Skin epidermis (tissue), 12 donors: Measurements from ENCODE around the gene LRCH2.
"Not testable (repeated sequence)": the region's sequence is repeated elsewhere in the genome, so short reads cannot be mapped to it uniquely, and the experiment has no call there.

Experiments
- H3K27ac ChIP-seq, 21 experiments: fragments of 200-600 bp; sonication (generic) in 11 of 21; one replicate each; pipeline ENCODE4 v1.5.0; 2020; ENCODE audit warnings: mild to moderate bottlenecking in 3 of 21, inconsistent platforms in 2 of 21, moderate library complexity in 2 of 21
- H3K4me3 ChIP-seq, 7 experiments: fragments of 200-600 bp; sonication (generic) in 2 of 7; one replicate each; pipeline ENCODE4 v1.5.0; 2020; ENCODE audit warnings: inconsistent platforms in 2 of 7, mild to moderate bottlenecking in 2 of 7, moderate library complexity in 1 of 7

The LRCH2 gene

DNA sequence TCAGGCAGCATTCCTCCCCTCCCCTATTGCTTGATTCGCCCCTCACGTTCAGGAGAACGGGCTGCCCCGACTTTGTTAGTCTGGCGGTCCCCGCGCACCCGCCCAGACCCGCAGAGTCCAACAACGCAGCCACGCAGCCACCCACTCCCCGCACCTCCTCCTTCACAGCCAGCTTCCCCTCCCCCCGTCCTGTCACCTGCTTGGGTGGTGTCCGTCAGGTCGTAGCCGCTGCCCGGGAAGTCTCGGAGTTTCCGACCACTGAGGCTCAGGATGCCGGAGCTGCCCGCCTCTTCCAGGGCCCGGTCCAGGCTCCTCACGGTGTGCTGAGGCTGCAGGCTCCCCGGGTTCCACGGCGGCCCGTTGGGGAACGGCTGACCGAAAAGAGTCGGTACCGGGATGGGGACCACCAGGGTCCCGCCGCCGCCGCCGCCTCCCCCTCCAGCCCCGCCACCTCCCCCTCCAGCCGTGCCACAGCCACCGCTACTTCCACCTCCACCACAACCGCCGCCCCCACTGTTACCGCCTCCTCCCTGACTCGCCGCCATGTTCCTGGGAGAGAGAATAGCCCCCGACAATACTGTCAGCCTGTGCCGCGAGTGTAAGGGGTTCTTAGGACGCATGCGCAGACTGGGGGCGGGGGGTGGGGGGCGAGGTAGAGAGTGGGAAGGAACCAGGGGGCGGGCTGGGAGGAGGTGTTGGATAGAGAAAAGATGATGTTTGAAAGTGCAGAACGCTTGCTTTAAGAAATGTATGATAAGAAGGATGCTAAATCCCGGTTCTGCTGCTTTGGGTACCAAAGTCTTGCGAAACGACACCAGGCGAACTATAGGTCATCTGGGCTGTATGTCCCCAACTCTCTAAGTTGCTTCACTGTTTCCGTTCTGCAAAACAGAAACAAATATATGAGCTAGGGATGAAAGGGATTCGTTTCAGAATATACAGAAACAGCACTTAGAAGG, at the start of gene LRCH2:
TSS of gene LRCH2 (minus strand) at position 600 of the 959 bp plus-strand sequence. CDS start at position 545, 55 bp downstream.
- H3K4me3 ChIP-seq: peak within 1 kb of the TSS; percentile 23 to 39 (median 29)
- peak within 1 kb of the TSS in 2 of 21 experiments; percentile 43 to 44 for H3K27ac ChIP-seq

DNA sequence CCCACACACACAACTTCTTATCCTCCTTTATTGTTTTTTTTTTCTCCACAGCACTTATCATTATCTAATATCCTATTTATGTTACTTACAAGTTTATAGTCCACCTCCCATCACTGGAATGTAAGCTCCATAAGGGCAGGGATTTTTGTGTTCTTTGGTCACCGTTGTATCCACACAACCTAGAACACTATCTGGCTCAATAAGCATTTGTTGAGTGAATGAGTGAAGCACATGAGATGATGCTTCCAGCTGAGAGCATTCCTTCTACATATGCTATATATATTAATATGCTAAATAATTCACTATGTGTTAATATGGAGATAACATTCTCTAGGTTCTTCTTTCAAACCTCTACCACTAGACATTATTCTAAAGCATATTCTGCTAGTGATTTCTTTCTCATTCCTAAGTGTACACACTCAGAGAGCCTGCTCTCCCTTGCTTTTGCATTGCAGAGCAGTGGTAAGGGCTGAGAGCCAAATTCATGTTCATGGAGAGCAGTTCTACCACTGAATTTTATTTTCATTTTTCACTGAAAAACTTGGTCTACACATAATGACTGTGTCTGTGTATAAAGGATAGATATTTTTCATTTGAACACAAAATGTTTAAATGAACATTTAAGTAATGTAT, 35.3 kb upstream of the LRCH2 start:
- no peak overlapping the region for H3K27ac ChIP-seq
- H3K4me3 ChIP-seq: no peak overlapping the region

- H3K4me3 ChIP-seq: no peak overlapping the region
- H3K27ac ChIP-seq: no peak overlapping the region
These were observed 34.5 kb upstream of the LRCH2 start for GRCh38 chrX:115268421-115268820.

GRCh38 chrX:115266300-115266699, 32.4 kb upstream of the LRCH2 start:
- no peak overlapping the region for H3K4me3 ChIP-seq
- H3K27ac ChIP-seq: no peak overlapping the region

- no peak overlapping the region for H3K27ac ChIP-seq
- H3K4me3 ChIP-seq: no peak overlapping the region
These were observed 30.1 kb upstream of the LRCH2 start for GRCh38 chrX:115264009-115264408.

DNA sequence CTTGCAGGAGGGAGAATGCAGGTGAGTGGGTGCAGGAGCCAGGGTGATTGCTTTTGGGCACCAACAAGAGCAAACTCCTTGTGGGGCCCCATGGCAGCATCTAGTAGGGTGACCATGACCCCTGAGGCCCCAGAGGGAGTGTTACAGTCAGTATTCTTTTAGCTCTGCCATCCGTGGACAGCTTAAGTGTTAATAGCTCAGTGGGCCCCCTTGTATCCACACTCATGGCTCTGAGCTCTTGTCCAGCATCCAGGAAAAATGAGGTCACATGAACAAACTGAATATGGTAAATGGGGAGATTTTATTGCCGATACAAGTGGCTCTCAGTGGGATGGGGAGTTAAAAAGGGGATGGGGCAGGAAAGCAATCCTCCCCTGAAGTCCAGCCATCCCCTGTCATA, 27.3 kb upstream of the LRCH2 start:
- H3K27ac ChIP-seq: no peak overlapping the region
- no peak overlapping the region for H3K4me3 ChIP-seq

DNA sequence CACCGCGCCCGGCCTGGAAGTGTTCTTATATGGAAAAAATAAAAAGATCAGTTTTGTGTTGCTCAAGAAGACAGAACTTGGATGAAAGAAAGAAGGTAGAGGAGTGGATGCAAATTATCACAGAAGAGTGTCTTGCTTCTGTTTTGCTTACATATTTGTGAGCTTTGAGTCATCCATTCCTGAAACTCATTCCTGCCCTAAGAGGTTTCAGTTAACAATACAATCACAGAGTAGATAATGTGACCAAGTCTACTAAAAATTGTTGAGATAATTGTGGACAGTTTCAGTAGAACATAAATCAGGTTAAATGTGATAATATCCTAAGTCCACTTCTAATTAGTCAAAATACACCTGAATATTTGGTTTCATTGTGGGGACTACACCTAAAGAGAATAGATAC, 26.4 kb upstream of the LRCH2 start:
- Histone ChIP-seq H3K4me3 (no peak overlapping the region), H3K27ac (no peak overlapping the region)

GRCh38 chrX:115259238-115259875, 25.5 kb upstream of the LRCH2 start:
- H3K27ac ChIP-seq: no peak overlapping the region
- H3K4me3 ChIP-seq: no peak overlapping the region

DNA sequence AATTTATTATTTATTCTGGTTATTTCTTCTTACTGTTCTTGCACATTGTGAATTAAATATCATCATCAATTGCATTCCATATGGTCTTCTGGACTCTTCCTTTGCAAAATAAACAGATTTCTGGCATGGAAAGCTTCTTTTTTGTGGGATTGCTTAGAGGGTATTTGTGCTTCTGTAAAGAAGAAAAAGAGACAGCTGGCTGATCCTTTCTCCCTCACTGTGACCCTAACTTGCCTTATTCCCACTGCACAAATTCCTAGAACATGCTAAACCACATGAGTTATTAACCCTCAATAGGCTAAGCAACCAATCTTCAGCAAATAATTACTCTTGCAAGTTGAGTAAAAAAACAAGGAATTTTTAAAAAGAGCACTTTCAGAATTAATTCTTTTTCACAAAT, 23.8 kb upstream of the LRCH2 start:
- no peak overlapping the region for H3K27ac ChIP-seq
- H3K4me3 ChIP-seq: no peak overlapping the region

DNA sequence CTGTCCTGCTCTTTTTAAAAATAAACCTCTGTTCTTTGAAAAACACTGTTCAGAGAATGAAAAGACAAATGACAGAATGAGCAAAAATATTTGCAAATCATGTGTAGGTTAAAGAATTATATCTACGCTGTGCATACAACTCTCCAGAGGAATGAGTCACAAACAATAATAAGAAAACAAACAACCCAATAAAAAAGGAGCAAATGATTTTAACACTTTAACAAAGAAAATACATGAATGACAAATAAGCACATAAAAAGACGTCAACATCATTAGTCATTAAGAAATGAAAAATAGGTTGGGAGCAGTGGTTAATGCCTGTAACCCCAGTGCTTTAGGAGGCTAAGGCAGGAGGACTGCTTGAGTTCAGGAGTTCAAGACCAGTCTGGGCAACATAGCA, 21.1 kb upstream of the LRCH2 start:
- Histone ChIP-seq H3K4me3 (no peak overlapping the region), H3K27ac (no peak overlapping the region)

- Histone ChIP-seq H3K4me3 (no peak overlapping the region), H3K27ac (no peak overlapping the region)
These were observed 17.8 kb upstream of the LRCH2 start for GRCh38 chrX:115251458-115252233.

DNA sequence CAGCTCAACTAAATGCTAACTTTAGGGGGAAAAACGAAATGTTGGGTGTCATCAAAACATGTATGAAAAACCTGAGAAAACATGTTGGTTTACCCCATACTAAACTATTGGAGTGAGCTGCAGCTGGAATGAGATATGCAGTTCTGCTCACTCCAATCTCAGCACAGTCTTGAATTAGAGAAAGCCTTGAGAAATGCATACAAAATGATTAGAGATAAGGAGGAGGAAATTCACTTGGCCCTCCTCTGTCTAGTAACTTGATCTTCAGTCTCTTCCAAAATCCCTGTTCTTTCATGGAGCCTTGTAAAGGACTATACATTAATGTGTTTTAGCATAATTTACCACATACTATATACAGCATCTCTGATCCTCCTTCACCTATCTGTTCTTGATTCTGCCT, 3.2 kb upstream of the LRCH2 start:
- Histone ChIP-seq H3K27ac (no peak overlapping the region), H3K4me3 (no peak overlapping the region)

DNA sequence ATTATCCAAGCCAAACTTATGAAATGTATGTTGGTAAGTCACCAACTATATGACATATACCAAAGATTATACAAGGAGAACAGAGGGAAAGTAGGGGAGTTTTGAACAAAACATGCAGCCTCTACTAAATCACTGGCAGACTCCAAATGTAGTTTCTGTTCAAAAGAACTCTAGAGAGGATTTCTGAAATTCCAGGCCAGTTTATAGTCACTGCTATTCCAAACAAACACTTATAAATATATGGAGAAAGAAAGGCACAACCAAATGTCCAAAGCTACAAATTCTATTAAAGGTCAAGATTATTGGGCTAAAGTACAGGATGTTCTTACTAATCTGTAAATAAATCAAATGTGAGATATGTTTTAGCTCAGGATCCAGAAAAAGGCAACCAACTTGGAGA, 2.7 kb upstream of the LRCH2 start:
- no peak overlapping the region for H3K27ac ChIP-seq
- H3K4me3 ChIP-seq: no peak overlapping the region

DNA sequence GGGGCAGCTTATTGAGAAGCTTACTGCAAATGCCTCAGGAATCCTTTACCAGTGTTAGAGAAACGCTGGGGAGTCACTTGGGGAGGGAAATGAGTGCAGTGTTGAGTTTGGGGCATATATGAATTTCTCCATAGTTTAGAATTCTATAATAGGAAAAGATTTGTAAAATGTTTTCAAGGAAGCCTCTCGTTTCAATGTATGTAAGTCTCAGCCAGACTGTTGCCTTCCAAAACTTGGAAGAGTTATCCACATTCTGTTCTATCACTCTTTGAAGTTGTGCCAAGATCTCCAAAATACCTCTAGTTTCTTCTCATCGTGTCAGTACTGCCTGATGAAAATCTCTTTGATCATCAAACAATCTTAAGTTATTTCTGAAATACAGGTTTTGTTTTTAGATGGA, 565 bp upstream of the LRCH2 start:
- no peak overlapping the region for H3K27ac ChIP-seq

GRCh38 chrX:115232933-115233496, 881 bp downstream of the LRCH2 start:
- peak overlapping the region; percentile 23 to 39 (median 29) for H3K4me3 ChIP-seq
- H3K27ac ChIP-seq: peak overlapping the region in 1 of 21 experiments; percentile 43

More for the DNA sequence above, 565 bp upstream of the LRCH2 start:
- H3K4me3 ChIP-seq: no peak overlapping the region

GRCh38 chrX:115229337-115230003, 4.4 kb downstream of the LRCH2 start:
- Histone ChIP-seq H3K4me3 (no peak overlapping the region), H3K27ac (no peak overlapping the region)

DNA sequence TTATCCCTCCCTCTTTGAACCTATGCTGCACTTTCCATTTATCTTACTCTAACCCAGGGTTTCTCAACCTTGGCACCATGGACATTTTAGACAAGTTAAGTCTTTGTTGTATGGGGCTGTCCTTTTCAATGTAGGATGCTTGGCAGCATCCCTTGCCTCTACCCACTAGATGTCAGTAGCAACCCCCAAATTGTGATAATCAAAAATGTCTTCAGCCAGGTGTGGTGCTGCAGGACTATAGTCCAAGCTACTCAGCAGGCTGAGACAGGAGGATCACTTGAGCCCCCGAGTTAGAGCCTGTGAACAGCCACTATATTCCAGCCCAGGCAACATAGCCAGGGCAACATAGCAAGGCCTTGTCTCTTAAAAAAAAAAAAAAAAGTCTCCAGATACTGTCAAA, 7.0 kb downstream of the LRCH2 start:
- no peak overlapping the region for H3K27ac ChIP-seq
- H3K4me3 ChIP-seq: no peak overlapping the region

- not testable (repeated sequence) for H3K27ac ChIP-seq, H3K4me3 ChIP-seq
These were observed 16.6 kb downstream of the LRCH2 start for GRCh38 chrX:115217346-115217745.

- H3K27ac ChIP-seq: no peak overlapping the region
- no peak overlapping the region for H3K4me3 ChIP-seq
These were observed 19.3 kb downstream of the LRCH2 start for GRCh38 chrX:115214605-115215004.
